GM12875 (cell line): ENCODE data around the gene UBN1.

Source experiments
- H3K4me3 ChIP-seq: one replicate; pipeline ENCODE4 v1.5.1; 2011; ENCODE audit warnings: low read depth, low read length, control low read depth
- TF ChIP-seq, protein P1 (sequence below): IDR thresholded peaks from 2 replicates; pipeline ENCODE4 v1.5.1; 2011; ENCODE audit warnings: low read depth, mild to moderate bottlenecking, control low read depth, inconsistent platforms, low read length, moderate library complexity, borderline replicate concordance; ENCODE audit not compliant: insufficient read depth

The UBN1 gene

DNA sequence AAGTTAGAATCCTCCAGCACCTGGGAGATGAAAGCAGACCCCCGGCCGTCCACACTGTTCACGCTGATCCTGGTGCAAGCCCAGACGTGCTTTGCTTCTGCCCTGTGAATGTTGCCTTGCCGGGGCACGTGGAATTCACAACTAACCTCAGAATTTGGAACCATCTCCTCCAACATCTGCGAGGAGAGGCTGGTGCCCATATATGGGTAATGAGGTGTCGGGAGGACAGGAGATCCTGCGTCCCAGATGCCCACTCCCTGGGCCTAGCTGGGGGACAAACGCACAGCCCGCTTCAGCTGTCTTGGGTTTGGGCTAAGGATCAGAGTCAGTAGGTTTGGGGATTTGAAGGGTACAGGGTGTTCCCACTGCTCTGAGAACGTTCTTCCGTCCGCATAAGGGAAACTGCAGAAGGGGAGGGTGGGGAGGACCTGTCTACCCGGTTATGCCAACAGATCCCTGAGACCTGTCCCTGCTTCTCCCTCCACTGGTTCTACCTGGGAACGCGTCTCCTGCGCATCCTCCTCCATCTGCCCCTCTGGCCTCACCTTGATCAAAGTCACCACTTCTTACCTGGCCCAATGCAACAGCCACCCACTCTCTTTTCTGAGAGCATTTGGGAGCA, 75.6 kb downstream of the UBN1 start:
- TF ChIP-seq, protein P1, sequence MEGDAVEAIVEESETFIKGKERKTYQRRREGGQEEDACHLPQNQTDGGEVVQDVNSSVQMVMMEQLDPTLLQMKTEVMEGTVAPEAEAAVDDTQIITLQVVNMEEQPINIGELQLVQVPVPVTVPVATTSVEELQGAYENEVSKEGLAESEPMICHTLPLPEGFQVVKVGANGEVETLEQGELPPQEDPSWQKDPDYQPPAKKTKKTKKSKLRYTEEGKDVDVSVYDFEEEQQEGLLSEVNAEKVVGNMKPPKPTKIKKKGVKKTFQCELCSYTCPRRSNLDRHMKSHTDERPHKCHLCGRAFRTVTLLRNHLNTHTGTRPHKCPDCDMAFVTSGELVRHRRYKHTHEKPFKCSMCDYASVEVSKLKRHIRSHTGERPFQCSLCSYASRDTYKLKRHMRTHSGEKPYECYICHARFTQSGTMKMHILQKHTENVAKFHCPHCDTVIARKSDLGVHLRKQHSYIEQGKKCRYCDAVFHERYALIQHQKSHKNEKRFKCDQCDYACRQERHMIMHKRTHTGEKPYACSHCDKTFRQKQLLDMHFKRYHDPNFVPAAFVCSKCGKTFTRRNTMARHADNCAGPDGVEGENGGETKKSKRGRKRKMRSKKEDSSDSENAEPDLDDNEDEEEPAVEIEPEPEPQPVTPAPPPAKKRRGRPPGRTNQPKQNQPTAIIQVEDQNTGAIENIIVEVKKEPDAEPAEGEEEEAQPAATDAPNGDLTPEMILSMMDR: no peak
- H3K4me3 ChIP-seq: no peak overlapping the region

DNA sequence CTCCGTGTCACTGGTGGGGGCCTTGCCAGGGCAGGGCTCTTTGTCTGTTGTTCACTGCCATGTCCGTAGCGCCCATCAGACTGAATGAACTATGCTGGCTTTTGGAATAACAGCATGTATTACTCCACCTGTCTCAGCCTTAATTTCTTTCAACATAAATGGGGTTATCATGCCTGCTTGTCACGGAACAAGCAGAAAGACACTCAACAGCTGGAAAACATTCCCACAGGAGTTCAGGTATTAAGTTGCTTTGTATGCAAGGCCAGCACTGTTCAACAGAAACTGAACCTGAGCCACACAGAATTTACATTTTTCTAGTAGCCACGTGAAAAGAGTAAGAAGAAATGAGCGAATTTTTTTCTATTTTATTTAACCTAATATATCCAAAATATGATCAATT, 76.6 kb downstream of the UBN1 start:
- H3K4me3 ChIP-seq: no peak overlapping the region
- TF ChIP-seq, protein P1: no peak

DNA sequence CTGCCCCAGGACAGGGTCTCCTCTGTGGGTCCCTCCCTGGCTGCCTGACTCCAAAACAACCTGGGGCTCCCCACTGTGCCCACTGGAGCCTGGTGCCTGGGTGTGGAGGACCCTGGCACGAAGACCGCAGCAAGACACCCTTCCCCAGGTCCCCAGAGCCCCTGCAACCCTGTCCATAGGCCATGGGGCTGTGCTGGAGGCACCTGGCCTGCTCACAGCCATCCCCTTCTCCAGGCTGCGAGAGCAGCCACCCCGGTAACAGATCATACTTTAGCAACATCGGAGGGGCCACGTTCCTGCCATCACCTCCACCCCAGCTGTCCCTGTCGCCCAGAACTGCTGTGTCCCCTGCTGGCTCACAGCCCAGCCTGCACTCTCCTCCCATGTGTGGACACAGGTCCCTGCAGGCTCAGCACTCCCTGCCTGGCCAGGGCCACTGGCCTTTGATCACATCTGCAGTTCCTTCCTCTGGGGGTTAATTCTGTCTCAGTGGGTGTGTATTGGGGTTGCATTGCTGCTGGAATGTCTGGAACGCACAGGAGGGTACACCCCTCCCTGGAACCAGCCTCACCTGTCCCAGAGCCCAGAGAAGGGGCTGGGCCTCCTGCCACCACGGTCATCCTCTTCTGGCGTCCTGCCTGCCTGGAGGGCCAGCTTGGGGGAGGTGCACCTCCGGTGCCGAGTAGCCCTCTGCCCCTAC, 77.5 kb downstream of the UBN1 start:
- TF ChIP-seq, protein P1: no peak
- H3K4me3 ChIP-seq: no peak overlapping the region

DNA sequence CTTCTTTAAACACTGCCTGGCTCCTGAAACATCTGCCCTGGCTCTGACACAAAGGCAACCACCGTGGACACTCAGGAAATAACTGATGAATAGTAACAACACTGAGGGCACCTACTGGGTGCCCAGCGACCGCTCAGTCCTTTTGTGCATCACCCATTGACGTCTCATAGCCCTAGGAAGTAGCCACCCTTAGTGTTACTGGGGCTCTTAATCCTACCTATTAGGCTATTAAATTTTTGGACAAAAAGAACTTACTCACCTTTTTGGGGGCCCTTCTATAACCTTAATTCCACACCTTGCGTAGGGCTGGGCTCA, 78.0 kb downstream of the UBN1 start:
- TF ChIP-seq, protein P1: no peak
- no peak overlapping the region for H3K4me3 ChIP-seq

DNA sequence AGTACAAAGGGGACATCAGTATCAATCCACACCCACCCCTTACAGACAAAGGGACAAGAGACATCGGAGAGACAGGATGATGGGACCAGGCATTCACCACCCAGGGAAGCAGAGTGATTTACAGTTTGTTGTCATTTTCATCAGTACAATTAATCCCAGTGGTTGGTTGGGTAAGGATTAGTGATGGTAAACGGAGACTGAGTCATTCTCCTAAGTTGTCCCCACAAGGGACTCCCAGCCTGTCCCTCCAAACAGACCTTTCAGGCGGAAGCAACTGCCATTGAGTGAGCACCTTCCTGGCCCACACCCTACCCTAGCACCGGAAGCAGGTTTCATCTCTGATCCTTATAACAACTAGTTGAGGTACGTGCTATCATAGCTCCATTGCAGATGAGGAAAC, 78.5 kb downstream of the UBN1 start:
- no peak overlapping the region for H3K4me3 ChIP-seq
- TF ChIP-seq, protein P1: no peak

DNA sequence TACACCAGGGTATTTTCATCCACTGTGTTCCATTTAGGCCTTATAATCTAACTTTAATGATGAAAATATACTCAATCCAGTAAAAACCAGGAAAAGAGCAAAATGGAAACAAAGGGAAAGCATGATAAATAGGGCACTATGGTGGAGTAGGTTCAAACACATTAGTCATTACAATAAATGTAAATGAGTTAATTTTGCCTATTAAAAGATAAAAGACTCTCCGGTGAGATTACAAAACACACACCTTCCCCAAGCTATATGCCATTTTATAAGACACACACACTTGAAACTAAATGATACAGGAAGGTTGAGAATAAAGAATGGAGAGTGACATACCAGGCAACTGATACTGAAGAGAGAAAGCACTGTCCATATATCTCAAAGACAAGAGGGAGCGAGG, 79.6 kb downstream of the UBN1 start:
- H3K4me3 ChIP-seq: no peak overlapping the region
- TF ChIP-seq, protein P1: no peak

DNA sequence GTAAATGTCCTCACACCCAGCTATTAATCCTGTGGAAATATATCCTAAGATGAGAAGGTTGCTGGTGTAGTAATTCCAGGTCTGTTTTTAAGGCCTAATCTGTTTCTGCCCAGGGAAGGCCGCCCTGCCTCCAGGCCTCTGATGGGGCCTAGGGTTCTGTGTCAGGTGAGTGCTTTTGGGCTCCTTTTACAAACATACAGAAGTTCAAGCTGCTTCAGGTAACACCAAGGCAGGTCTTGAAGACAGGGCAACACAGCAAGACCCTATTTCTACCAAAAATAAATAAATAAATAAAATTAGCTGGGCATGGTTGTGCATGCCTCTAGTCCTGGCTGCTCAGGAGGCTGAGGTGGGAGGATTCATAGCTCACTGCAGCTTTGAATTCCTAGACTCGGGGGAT, 80.4 kb downstream of the UBN1 start:
- TF ChIP-seq, protein P1: no peak

More for the DNA sequence above, 80.4 kb downstream of the UBN1 start:
- no peak overlapping the region for H3K4me3 ChIP-seq
